Stomach (tissue), 9 donors: Measurements from ENCODE around the gene PYCR2. TPM values are rescaled to one million over a fixed set of nuclear protein-coding genes. Genes with fewer than 3 reads are reported as not detected.

Experiments
- DNase-seq, 2 donors: peaks; one replicate each; pipeline versions ENCODE4 v3.0.0 to v3.0.0-alpha.2; 2013 to 2019
- H3K27ac ChIP-seq, 5 donors: fragments of 200-600 bp in 4 of 5; sonication (generic) in 4 of 5; one replicate each; pipeline ENCODE4 v1.5.1; 2013 to 2019; ENCODE audit warnings: mild to moderate bottlenecking in 1 of 5, moderate library complexity in 1 of 5
- H3K27me3 ChIP-seq, 3 donors: fragments of 200-600 bp; sonication (generic); one replicate each; pipeline ENCODE4 v1.5.1; 2017 to 2019; ENCODE audit warnings: mixed run types in 1 of 3
- H3K36me3 ChIP-seq, 4 donors: fragments of 200-600 bp; sonication (generic); 1 replicate in 3 of 4; 2 replicates in 1 of 4; pipeline ENCODE4 v1.5.1; 2016 to 2019
- H3K4me1 ChIP-seq, 4 donors: fragments of 200-600 bp; sonication (generic); one replicate each; pipeline ENCODE4 v1.5.1; 2016 to 2019
- H3K4me3 ChIP-seq, 4 donors: fragments of 200-600 bp; sonication (generic) in 3 of 4; one replicate each; pipeline ENCODE4 v1.5.1; 2016 to 2019; ENCODE audit warnings: mild to moderate bottlenecking in 1 of 4
- H3K9me3 ChIP-seq, 4 donors: fragments of 200-600 bp; sonication (generic); one replicate each; pipeline ENCODE4 v1.5.1; 2016 to 2019
- EP300 ChIP-seq: sonication (generic); formaldehyde crosslinking; IDR thresholded peaks from one replicate; pipeline ENCODE4 v1.6.1; 2017; ENCODE audit warnings: antibody characterized with exemption
- POLR2A ChIP-seq, 4 donors: fragments of 450-650 bp; IDR thresholded peaks; one replicate each; pipeline ENCODE4 v1.6.1; 2016; ENCODE audit warnings: antibody characterized with exemption in 4 of 4, control low read depth in 2 of 4, mild to moderate bottlenecking in 1 of 4, moderate library complexity in 1 of 4
- POLR2AphosphoS5 ChIP-seq, 3 donors: sonication (generic); formaldehyde crosslinking; IDR thresholded peaks; one replicate each; pipeline ENCODE4 v1.6.1; 2016; ENCODE audit warnings: antibody characterized with exemption in 3 of 3
- WGBS, 5 donors: extraction: QIAGEN DNeasy Blood & Tissue Kit in 3 of 5; methylation state at CpG; one replicate each; pipeline versions ENCODE4 v1.1.5 to v1.1.7; 2013 to 2018; 5-methylcytosine and 5-hydroxymethylcytosine counted together
- intact Hi-C: fragments of 100-400 bp; cut with DNase I; formaldehyde crosslinking; loops from one replicate; pipeline ENCODE4 v1.15.1; 2023; ENCODE audit warnings: low total_unique reads
- polyA plus RNA-seq, 3 donors: library from polyadenylated mRNA; stranded (reverse); fragments of 200-250 nt; gene quantifications; one replicate each; pipeline ENCODE4 v1.2.3, GENCODE V29; 2013
- total RNA-seq, 5 donors: library from RNA; depleted of rRNA; stranded (reverse); fragments of >200 nt; gene quantifications; one replicate each; pipeline versions ENCODE4 v1.1.0 to v1.2.3, GENCODE V29; 2014 to 2016
- TF ChIP-seq, protein P1 (sequence below), 7 experiments: fragments of 450-650 bp in 4 of 7; fragments of 200-600 bp in 3 of 7; sonication (generic) in 3 of 7; IDR thresholded peaks; one replicate each; pipeline ENCODE4 v1.5.1; 2016 to 2019; ENCODE audit warnings: antibody characterized with exemption in 7 of 7, control low read depth in 2 of 7, mild to moderate bottlenecking in 1 of 7
- donor health status: healthy with polysubstance abuse.
- donor health status: Bipolar disorder and iron deficiency.
- donor health status: healthy.

Gene PYCR2
- total and polyA plus RNA-seq, 8 donors = 20.1 to 59.4 (median 32.3) TPM

DNA sequence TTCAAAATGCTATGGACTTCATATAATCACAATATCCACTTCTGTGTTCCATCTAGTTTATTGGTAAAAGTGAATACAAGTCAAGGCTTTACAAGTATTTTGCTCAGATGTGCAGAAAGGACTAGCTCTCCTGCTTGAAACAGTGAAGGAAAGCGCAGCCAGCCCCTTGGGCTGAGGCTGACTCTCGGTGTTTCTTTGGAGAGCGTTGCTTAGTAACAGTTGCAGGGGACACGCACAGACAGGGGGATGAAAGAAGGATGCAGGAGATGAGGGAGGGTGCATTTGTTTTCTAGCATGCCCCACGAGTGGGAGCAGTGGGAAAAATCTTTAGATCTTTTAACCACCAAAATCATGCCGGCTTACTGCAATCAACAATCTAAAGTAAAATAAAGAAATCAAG is 9.1 kb downstream of the PYCR2 start:
- peaks cover 5 to 28% (median 18%) of the 10 kb centered on the region in 4 donors for H3K4me1 ChIP-seq
- H3K27ac ChIP-seq = no peak overlapping the region
- WGBS, 5 donors = 86 to 96% (median 87%) methylated on average over 6 of the region's 6 CpGs
- no peaks in the 10 kb centered on the region for H3K9me3 ChIP-seq
- peaks cover 3 to 66% (median 57%) of the 10 kb centered on the region in 4 donors for H3K36me3 ChIP-seq
- intact Hi-C loops = loop anchor here (10.0 kb wide), 2 partner anchors 130 to 440 kb away; no protein-coding TSS in a partner anchor
- no peak for DNase-seq
- H3K27me3 ChIP-seq = no peaks in the 10 kb centered on the region
- TF ChIP-seq POLR2A (IDR thresholded peaks at IDR 0.05) = no peak
- no peak for TF ChIP-seq POLR2AphosphoS5 (IDR thresholded peaks at IDR 0.05)
- no peak overlapping the region for H3K4me3 ChIP-seq

DNA sequence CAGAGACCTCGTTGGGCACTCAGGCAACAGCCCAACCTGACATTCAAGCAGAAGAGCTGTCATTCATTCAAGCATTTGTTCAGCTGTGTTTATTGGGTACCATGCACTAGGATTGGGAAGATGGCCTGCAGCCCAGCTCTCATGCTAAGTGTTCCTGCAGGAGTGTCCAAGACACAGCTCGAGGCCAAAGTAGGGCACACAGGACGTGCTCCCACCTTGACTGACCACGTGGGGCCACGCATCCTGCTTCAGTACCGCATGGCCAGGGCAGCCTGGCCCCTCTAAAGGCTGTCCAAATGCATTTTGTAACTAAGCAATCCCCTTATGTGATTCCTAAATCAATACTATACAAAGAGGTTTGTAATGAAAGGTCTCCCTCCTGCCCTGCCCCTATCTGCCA is 9.7 kb downstream of the PYCR2 start:
- Histone ChIP-seq H3K27me3 (no peaks in the 10 kb centered on the region), H3K4me3 (no peak overlapping the region), H3K36me3 (peaks cover 0 to 63% (median 53%) of the 10 kb centered on the region in 4 donors), H3K4me1 (peaks cover 1 to 28% (median 13%) of the 10 kb centered on the region in 4 donors), H3K27ac (no peak overlapping the region), H3K9me3 (no peaks in the 10 kb centered on the region)
- DNase-seq = no peak
- TF ChIP-seq POLR2A (IDR thresholded peaks at IDR 0.05) (no peak), EP300 (no peak), POLR2AphosphoS5 (IDR thresholded peaks at IDR 0.05) (no peak)
- TF ChIP-seq, protein P1, sequence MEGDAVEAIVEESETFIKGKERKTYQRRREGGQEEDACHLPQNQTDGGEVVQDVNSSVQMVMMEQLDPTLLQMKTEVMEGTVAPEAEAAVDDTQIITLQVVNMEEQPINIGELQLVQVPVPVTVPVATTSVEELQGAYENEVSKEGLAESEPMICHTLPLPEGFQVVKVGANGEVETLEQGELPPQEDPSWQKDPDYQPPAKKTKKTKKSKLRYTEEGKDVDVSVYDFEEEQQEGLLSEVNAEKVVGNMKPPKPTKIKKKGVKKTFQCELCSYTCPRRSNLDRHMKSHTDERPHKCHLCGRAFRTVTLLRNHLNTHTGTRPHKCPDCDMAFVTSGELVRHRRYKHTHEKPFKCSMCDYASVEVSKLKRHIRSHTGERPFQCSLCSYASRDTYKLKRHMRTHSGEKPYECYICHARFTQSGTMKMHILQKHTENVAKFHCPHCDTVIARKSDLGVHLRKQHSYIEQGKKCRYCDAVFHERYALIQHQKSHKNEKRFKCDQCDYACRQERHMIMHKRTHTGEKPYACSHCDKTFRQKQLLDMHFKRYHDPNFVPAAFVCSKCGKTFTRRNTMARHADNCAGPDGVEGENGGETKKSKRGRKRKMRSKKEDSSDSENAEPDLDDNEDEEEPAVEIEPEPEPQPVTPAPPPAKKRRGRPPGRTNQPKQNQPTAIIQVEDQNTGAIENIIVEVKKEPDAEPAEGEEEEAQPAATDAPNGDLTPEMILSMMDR (IDR thresholded peaks at IDR 0.05) = no peak
- intact Hi-C loops = loop anchor here (10.0 kb wide), 2 partner anchors 130 to 440 kb away; no protein-coding TSS in a partner anchor
- WGBS, 5 donors = 80 to 88% (median 86%) methylated on average over 6 of the region's 6 CpGs

DNA sequence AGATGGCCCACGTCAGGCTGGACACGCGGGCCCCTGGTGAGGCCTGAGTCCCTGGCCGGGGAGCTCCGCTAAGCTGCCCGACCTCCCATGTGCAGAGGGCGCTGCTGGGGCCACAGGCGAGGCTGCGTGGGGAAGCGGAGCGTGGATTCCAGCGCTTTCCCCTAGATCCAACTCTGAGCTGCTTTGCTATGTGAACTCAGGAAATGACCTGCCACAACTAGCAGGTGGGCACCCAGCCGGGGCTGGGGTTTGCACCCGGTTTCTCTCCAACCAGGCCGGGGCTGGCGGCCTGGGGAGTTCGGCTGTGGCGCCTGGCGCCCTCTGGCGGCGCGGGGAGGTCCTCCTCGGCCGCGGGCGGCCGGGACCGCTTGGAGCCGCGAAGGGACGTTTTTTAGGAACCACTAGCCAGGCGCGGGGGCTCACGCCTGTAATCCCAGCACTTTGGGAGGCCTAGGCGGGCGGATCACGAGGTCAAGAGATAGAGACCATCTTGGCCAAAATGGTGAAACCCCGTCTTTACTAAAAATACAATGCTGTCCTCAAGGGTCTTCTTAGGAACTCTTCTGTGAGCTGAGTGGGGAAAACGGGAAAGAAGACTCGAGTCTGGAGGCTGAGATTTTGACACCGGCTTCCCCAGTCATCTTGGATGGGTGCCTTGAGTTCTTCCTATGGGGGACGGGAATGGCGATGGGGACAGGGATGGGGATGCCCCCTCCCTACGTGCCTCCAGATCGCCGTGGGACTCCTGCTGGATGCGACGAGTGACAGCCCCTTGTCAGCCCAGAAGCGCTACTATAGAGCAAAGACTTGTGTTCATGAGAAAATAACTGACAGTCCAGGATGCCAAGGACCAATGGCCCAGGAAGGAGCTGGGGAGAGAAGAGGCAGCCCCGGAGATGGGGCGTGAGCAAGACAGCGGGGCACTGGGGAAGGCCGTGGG is 12.6 kb downstream of the PYCR2 start:
- WGBS, 5 donors = 30 to 46% (median 35%) methylated on average over 34 to 53 of the region's 53 CpGs
- Histone ChIP-seq H3K27me3 (no peaks in the 10 kb centered on the region), H3K4me3 (no peak overlapping the region), H3K4me1 (peaks cover 0 to 41% (median 15%) of the 10 kb centered on the region in 4 donors), H3K27ac (peak overlapping the region in 2 of 5 donors; percentile 2 to 8), H3K9me3 (no peaks in the 10 kb centered on the region), H3K36me3 (peaks cover 0 to 35% (median 25%) of the 10 kb centered on the region in 4 donors)
- peak; percentile 78 to 88 for DNase-seq
- intact Hi-C loops = loop anchor here (10.0 kb wide), 2 partner anchors 127 to 437 kb away; no protein-coding TSS in a partner anchor
- no peak for TF ChIP-seq POLR2A (IDR thresholded peaks at IDR 0.05)
- TF ChIP-seq POLR2AphosphoS5 (IDR thresholded peaks at IDR 0.05) = peak in 1 of 3 donors; percentile 32
- TF ChIP-seq EP300 = no peak
- TF ChIP-seq, protein P1 (IDR thresholded peaks at IDR 0.05) = peak in 5 of 7 experiments; percentile 78 to 94 (median 88)

DNA sequence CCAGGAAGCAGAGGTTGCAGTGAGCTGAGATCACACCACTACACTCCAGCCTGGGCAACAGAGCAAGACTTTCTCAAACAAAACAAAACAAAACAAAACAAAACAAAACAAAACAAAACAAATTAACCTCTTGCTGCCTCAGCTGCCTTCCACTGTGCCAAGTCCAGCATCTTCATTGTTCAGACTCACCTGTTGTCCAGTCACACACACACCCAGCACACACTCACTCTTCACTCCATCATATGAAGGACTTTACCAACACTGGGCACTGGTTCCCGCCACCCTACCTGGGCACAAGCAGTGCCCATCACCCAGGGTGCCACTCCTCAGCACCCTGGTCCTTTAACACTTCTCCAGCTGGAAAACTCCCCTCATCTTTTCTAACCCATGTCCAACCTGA is 14.6 kb downstream of the PYCR2 start:
- H3K36me3 ChIP-seq = peaks cover 0 to 21% (median 6%) of the 10 kb centered on the region in 4 donors
- no peaks in the 10 kb centered on the region for H3K27me3 ChIP-seq
- peaks cover 0 to 41% (median 15%) of the 10 kb centered on the region in 4 donors for H3K4me1 ChIP-seq
- TF ChIP-seq EP300 (no peak), POLR2AphosphoS5 (IDR thresholded peaks at IDR 0.05) (no peak), POLR2A (IDR thresholded peaks at IDR 0.05) (no peak)
- TF ChIP-seq, protein P1 (IDR thresholded peaks at IDR 0.05) = no peak
- H3K27ac ChIP-seq = peak overlapping the region in 1 of 5 donors; percentile 43
- H3K4me3 ChIP-seq = no peak overlapping the region
- DNase-seq = no peak
- intact Hi-C loops = no loop called here
- no peaks in the 10 kb centered on the region for H3K9me3 ChIP-seq
- WGBS, 5 donors = 94 to 100% (median 96%) methylated on average over 1 of the region's 1 CpG
